Breast epithelium (tissue), 4 donors: ENCODE data around the gene NDC80. TPM values are rescaled to one million over a fixed set of nuclear protein-coding genes. Genes with fewer than 3 reads are reported as not detected.

Source experiments
- DNase-seq, 2 donors: peaks; one replicate each; pipeline ENCODE4 v3.0.0-alpha.2; 2019; ENCODE audit warnings: low spot score in 2 of 2
- H3K27ac ChIP-seq, 2 donors: fragments of 200-600 bp; sonication (generic) in 1 of 2; one replicate each; pipeline ENCODE4 v1.5.1; 2016 to 2019; ENCODE audit warnings: mild to moderate bottlenecking in 1 of 2
- H3K27me3 ChIP-seq, 2 donors: fragments of 200-600 bp; sonication (generic) in 1 of 2; one replicate each; pipeline versions ENCODE4 v1.5.1 to v1.6.0; 2017 to 2019; ENCODE audit warnings: control low read depth in 1 of 2, mild to moderate bottlenecking in 1 of 2
- H3K36me3 ChIP-seq: fragments of 200-600 bp; one replicate; pipeline ENCODE4 v1.5.1; 2019
- H3K4me1 ChIP-seq, 2 donors: fragments of 200-600 bp; sonication (generic); one replicate each; pipeline ENCODE4 v1.5.1; 2016 to 2019; ENCODE audit warnings: control low read depth in 1 of 2
- H3K4me3 ChIP-seq, 3 donors: fragments of 200-600 bp; sonication (generic); 1 replicate in 2 of 3; 2 replicates in 1 of 3; pipeline ENCODE4 v1.5.1; 2016 to 2019; ENCODE audit warnings: mild to moderate bottlenecking in 3 of 3, moderate library complexity in 2 of 3
- H3K9me3 ChIP-seq, 2 donors: fragments of 200-600 bp; sonication (generic) in 1 of 2; one replicate each; pipeline ENCODE4 v1.5.1; 2016 to 2019; ENCODE audit warnings: control low read depth in 1 of 2
- POLR2A ChIP-seq: fragments of 450-650 bp; IDR thresholded peaks from one replicate; pipeline ENCODE4 v1.6.1; 2016; ENCODE audit warnings: antibody characterized with exemption, mild to moderate bottlenecking, moderate library complexity
- POLR2AphosphoS5 ChIP-seq, 3 donors: sonication (generic); formaldehyde crosslinking; IDR thresholded peaks; one replicate each; pipeline ENCODE4 v1.6.1; 2017; ENCODE audit warnings: antibody characterized with exemption in 3 of 3
- intact Hi-C: fragments of 100-400 bp; cut with DNase I; formaldehyde crosslinking; loops from one replicate; pipeline ENCODE4 v1.15.1; 2023; ENCODE audit warnings: low total_unique reads
- total RNA-seq, 3 donors: library from RNA; depleted of rRNA; stranded (reverse); fragments of >200 nt; gene quantifications; one replicate each; pipeline ENCODE4 v1.1.0, GENCODE V29; 2016
- TF ChIP-seq, protein P1 (sequence below), 3 donors: fragments of 450-650 bp; IDR thresholded peaks; one replicate each; pipeline ENCODE4 v1.5.1; 2016 to 2017; ENCODE audit warnings: antibody characterized with exemption in 3 of 3, mild to moderate bottlenecking in 3 of 3, moderate library complexity in 3 of 3

Gene NDC80
- total RNA-seq, 3 donors from 2014 or later: 0.44 to 0.98 (median 0.96) TPM

DNA sequence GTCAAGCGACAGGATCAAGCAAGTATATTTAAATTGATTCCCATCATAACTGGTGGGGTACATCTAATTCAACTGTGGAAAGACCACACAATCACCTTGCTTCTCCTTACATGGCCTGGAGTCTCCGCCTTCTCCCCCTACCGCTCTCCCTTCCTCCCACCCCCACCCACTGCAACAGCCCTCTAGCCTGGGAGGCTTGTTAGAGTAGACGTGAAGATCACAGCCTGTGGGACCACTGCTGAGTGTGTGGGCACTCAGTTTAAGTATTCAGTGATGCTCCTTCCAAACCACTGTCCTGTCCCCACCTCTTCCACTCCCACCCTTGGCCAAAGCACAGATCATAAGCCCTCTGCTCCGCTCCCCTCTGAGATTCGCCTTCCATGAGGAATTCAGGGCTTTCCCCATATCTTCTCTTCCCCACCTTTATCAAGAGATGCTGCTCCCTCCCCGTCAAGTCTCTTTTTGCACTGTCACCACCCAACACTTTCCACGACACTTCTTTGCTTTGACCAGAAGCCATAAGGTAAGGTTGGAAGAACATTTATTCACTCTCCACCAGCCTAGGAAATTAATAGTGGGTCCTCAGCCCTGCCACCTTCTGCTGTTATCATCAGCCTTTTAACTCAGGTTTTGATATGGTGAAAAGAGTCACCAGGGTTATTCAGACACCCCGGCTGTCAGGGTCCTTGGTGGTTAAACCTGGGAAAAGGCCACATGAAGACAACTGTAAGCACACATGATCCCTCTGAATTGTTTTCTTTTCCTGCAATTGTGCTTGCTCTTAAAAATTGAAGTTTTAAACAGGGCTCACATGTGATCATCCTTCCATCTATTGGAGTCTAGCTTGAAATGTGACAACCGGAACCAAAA, 1.8 kb upstream of the NDC80 start:
- DNase-seq: no peak
- Histone ChIP-seq H3K4me1 (peaks cover 0 to 15% of the 10 kb centered on the region in 2 donors), H3K27me3 (no peaks in the 10 kb centered on the region), H3K4me3 (peak overlapping the region in 2 of 3 donors; percentile 58 to 77), H3K9me3 (no peaks in the 10 kb centered on the region), H3K36me3 (peaks cover 4% of the 10 kb centered on the region), H3K27ac (no peak overlapping the region)
- intact Hi-C loops: no loop called here
- no peak for TF ChIP-seq POLR2A

DNA sequence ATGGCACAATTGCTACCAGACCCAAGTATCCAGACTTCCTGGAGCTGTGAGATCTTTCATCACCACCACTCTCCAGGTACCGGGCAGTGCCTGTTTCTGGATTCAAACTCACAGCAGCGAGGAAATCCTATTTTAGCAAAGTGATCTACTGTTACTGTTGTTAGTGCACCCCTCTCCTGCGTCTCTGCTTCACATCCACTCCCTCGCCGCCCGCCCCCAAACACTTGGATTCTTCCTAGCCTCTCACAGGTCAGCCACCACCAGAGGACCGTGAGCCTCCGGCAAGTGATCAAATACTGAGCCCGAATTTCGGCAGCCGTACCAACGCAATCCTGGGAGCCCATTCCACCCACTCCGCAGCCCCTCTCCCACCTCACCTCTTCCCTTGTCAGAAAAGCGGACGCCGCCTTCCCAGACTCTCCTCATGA, 571 bp upstream of the NDC80 start:
- intact Hi-C loops: no loop called here
- peak overlapping the region; percentile 58 to 77 (median 64) for H3K4me3 ChIP-seq
- H3K27me3 ChIP-seq: no peaks in the 10 kb centered on the region
- TF ChIP-seq POLR2A: no peak
- TF ChIP-seq, protein P1, sequence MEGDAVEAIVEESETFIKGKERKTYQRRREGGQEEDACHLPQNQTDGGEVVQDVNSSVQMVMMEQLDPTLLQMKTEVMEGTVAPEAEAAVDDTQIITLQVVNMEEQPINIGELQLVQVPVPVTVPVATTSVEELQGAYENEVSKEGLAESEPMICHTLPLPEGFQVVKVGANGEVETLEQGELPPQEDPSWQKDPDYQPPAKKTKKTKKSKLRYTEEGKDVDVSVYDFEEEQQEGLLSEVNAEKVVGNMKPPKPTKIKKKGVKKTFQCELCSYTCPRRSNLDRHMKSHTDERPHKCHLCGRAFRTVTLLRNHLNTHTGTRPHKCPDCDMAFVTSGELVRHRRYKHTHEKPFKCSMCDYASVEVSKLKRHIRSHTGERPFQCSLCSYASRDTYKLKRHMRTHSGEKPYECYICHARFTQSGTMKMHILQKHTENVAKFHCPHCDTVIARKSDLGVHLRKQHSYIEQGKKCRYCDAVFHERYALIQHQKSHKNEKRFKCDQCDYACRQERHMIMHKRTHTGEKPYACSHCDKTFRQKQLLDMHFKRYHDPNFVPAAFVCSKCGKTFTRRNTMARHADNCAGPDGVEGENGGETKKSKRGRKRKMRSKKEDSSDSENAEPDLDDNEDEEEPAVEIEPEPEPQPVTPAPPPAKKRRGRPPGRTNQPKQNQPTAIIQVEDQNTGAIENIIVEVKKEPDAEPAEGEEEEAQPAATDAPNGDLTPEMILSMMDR (IDR thresholded peaks at IDR 0.05): peak in 2 of 3 donors; percentile 18 to 22
- peak; percentile 60 to 62 for DNase-seq
- peaks cover 4% of the 10 kb centered on the region for H3K36me3 ChIP-seq
- no peaks in the 10 kb centered on the region for H3K9me3 ChIP-seq
- H3K27ac ChIP-seq: peak overlapping the region; percentile 97 to 98
- H3K4me1 ChIP-seq: peaks cover 0 to 15% of the 10 kb centered on the region in 2 donors

DNA sequence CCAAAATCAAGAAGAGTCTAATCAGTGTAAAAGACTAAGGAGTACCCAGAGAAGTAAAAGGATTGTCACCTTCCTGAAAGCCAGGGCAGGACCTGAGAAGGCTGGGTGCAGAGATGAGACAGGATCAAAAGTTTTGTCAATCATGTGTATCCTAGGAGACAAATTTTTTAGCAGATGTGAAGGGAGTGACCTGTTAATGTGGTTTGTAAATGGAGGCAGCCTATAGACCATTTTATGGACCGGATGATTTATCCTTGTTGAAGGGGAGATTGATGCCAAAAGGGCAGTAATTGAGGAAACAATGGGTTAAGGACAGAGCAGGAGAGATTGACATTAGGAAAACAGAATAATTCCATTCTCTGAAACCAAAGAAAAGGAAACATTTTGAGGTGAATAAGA, 813 bp downstream of the NDC80 start:
- Histone ChIP-seq H3K4me1 (peaks cover 0 to 15% of the 10 kb centered on the region in 2 donors), H3K27me3 (no peaks in the 10 kb centered on the region), H3K27ac (no peak overlapping the region), H3K36me3 (no peaks in the 10 kb centered on the region), H3K9me3 (no peaks in the 10 kb centered on the region), H3K4me3 (no peak overlapping the region)
- no peak for DNase-seq
- TF ChIP-seq POLR2A (no peak), POLR2AphosphoS5 (IDR thresholded peaks at IDR 0.05) (no peak)
- TF ChIP-seq, protein P1 (IDR thresholded peaks at IDR 0.05): no peak
- intact Hi-C loops: no loop called here

DNA sequence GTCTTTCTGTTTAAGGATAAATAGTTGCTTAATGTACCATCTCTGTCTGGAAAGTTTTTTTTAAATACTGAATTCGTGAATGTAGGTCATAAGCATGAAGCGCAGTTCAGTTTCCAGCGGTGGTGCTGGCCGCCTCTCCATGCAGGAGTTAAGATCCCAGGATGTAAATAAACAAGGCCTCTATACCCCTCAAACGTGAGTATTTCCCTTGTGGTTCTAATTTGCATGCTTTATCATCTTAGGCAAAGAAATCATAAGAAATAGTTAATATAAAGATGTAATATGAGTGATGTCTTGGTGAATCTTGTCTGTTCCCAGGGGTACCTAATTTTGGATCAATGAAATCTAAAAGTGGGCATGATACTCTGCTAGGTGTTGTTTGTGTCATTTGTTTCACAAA, 1.5 kb downstream of the NDC80 start:
- H3K27ac ChIP-seq: no peak overlapping the region
- H3K27me3 ChIP-seq: no peaks in the 10 kb centered on the region
- TF ChIP-seq, protein P1 (IDR thresholded peaks at IDR 0.05): no peak
- TF ChIP-seq POLR2A (no peak), POLR2AphosphoS5 (IDR thresholded peaks at IDR 0.05) (no peak)
- intact Hi-C loops: no loop called here
- H3K4me3 ChIP-seq: no peak overlapping the region
- H3K36me3 ChIP-seq: no peaks in the 10 kb centered on the region
- no peak for DNase-seq
- H3K4me1 ChIP-seq: peaks cover 0 to 15% of the 10 kb centered on the region in 2 donors
- no peaks in the 10 kb centered on the region for H3K9me3 ChIP-seq

DNA sequence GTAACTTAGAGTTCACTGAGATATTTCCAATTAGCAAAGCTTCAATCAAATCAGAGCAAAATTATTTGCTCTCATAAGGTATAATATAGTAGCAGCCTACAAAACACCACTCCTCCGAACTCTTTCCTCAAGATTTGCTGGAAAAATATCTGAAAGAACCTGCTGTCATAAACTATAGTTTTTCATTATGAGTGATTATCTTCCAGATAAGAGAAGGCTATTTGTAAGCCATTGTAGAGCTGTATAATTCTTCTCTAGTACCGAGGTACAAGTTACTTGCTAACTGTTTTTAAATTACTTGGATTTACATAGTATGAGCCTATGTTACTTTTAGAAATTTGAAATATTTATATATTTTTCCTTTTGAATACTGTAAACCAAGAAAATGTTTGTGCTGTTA, 2.1 kb downstream of the NDC80 start:
- intact Hi-C loops: no loop called here
- H3K27ac ChIP-seq: no peak overlapping the region
- DNase-seq: no peak
- H3K4me3 ChIP-seq: no peak overlapping the region
- H3K36me3 ChIP-seq: no peaks in the 10 kb centered on the region
- TF ChIP-seq, protein P1 (IDR thresholded peaks at IDR 0.05): no peak
- TF ChIP-seq POLR2A (no peak), POLR2AphosphoS5 (IDR thresholded peaks at IDR 0.05) (no peak)
- peaks cover 0 to 15% of the 10 kb centered on the region in 2 donors for H3K4me1 ChIP-seq
- no peaks in the 10 kb centered on the region for H3K27me3 ChIP-seq
- no peaks in the 10 kb centered on the region for H3K9me3 ChIP-seq
